Esophagus squamous epithelium (tissue), 5 donors: ENCODE data around the gene UNCX. TPM values are rescaled to one million over a fixed set of nuclear protein-coding genes. Genes with fewer than 3 reads are reported as not detected.
"Not testable (repeated sequence)": the region's sequence is repeated elsewhere in the genome, so short reads cannot be mapped to it uniquely, and the experiment has no call there.

ENCODE experiments used
- DNase-seq: peaks from one replicate; lab custom pipeline; 2025; lab: John Stamatoyannopoulos, UW
- H3K27ac ChIP-seq, 4 donors: fragments of 200-600 bp; sonication (generic); one replicate each; pipeline ENCODE4 v1.5.1; 2016 to 2019; ENCODE audit warnings: mild to moderate bottlenecking in 1 of 4
- H3K27me3 ChIP-seq, 4 donors: fragments of 200-600 bp; sonication (generic); 1 replicate in 3 of 4; 2 replicates in 1 of 4; pipeline versions ENCODE4 v1.5.1 to v1.6.0; 2017 to 2021; ENCODE audit warnings: antibody characterized with exemption in 1 of 4
- H3K36me3 ChIP-seq, 3 donors: fragments of 200-600 bp; sonication (generic); one replicate each; pipeline ENCODE4 v1.5.1; 2016 to 2019
- H3K4me1 ChIP-seq, 3 donors: fragments of 200-600 bp; sonication (generic); one replicate each; pipeline ENCODE4 v1.5.1; 2017 to 2019
- H3K4me3 ChIP-seq, 4 donors: fragments of 200-600 bp; sonication (generic); 1 replicate in 3 of 4; 2 replicates in 1 of 4; pipeline ENCODE4 v1.5.1; 2016 to 2019; ENCODE audit warnings: mild to moderate bottlenecking in 2 of 4, moderate library complexity in 1 of 4
- H3K9me3 ChIP-seq, 3 donors: fragments of 200-600 bp; sonication (generic); one replicate each; pipeline ENCODE4 v1.5.1; 2016 to 2019
- POLR2A ChIP-seq, 4 donors: fragments of 450-650 bp; IDR thresholded peaks; one replicate each; pipeline ENCODE4 v1.6.1; 2017; ENCODE audit warnings: antibody characterized with exemption in 4 of 4, mild to moderate bottlenecking in 4 of 4, moderate library complexity in 3 of 4
- WGBS, 2 donors: methylation state at CpG; one replicate each; pipeline ENCODE4 v1.1.5; 2018; 5-methylcytosine and 5-hydroxymethylcytosine counted together
- intact Hi-C: fragments of 100-400 bp; cut with DNase I; formaldehyde crosslinking; loops from one replicate; pipeline ENCODE4 v1.15.0; 2022
- total RNA-seq, 4 donors: library from RNA; depleted of rRNA; stranded (reverse); fragments of >200 nt; gene quantifications; one replicate each; pipeline ENCODE4 v1.1.0, GENCODE V29; 2016
- TF ChIP-seq, protein P1 (sequence below), 6 experiments: fragments of 450-650 bp in 4 of 6; fragments of 200-600 bp in 2 of 6; sonication (generic) in 2 of 6; IDR thresholded peaks; one replicate each; pipeline ENCODE4 v1.5.1; 2016 to 2019; ENCODE audit warnings: antibody characterized with exemption in 6 of 6, mild to moderate bottlenecking in 4 of 6, moderate library complexity in 4 of 6
- donor health status: DM: yes; HTN: yes; CAD: no.

Gene UNCX
- total RNA-seq, 4 donors from 2014 or later, result not detected

- 8 to 12% methylated on average over 17 of the region's 18 CpGs for WGBS, 2 donors
- peaks cover 0 to 16% (median 12%) of the 10 kb centered on the region in 3 donors for H3K4me1 ChIP-seq
- no peak overlapping the region for H3K27ac ChIP-seq
- no peaks in the 10 kb centered on the region for H3K9me3 ChIP-seq
- H3K36me3 ChIP-seq, result no peaks in the 10 kb centered on the region
- TF ChIP-seq POLR2A (IDR thresholded peaks at IDR 0.05), result no peak
- TF ChIP-seq, protein P1, sequence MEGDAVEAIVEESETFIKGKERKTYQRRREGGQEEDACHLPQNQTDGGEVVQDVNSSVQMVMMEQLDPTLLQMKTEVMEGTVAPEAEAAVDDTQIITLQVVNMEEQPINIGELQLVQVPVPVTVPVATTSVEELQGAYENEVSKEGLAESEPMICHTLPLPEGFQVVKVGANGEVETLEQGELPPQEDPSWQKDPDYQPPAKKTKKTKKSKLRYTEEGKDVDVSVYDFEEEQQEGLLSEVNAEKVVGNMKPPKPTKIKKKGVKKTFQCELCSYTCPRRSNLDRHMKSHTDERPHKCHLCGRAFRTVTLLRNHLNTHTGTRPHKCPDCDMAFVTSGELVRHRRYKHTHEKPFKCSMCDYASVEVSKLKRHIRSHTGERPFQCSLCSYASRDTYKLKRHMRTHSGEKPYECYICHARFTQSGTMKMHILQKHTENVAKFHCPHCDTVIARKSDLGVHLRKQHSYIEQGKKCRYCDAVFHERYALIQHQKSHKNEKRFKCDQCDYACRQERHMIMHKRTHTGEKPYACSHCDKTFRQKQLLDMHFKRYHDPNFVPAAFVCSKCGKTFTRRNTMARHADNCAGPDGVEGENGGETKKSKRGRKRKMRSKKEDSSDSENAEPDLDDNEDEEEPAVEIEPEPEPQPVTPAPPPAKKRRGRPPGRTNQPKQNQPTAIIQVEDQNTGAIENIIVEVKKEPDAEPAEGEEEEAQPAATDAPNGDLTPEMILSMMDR (IDR thresholded peaks at IDR 0.05), result no peak
- H3K4me3 ChIP-seq, result no peak overlapping the region
- DNase-seq, result no peak
- H3K27me3 ChIP-seq, result peaks cover 3 to 84% (median 19%) of the 10 kb centered on the region in 4 donors
- intact Hi-C loops, result no loop called here
Measured at GRCh38 chr7:1210321-1210978, 22.2 kb upstream of the UNCX start.

- no peak for DNase-seq
- Histone ChIP-seq H3K27ac (no peak overlapping the region), H3K27me3 (peaks cover 3 to 90% (median 19%) of the 10 kb centered on the region in 4 donors), H3K36me3 (no peaks in the 10 kb centered on the region), H3K9me3 (no peaks in the 10 kb centered on the region), H3K4me1 (peaks cover 0 to 16% (median 12%) of the 10 kb centered on the region in 3 donors), H3K4me3 (peak overlapping the region in 1 of 4 donors; percentile 26)
- WGBS, 2 donors, result 0 to 24% methylated on average over 1 to 13 of the region's 35 CpGs
- intact Hi-C loops, result no loop called here
- TF ChIP-seq, protein P1 (IDR thresholded peaks at IDR 0.05), result no peak
- no peak for TF ChIP-seq POLR2A (IDR thresholded peaks at IDR 0.05)
Measured at GRCh38 chr7:1210979-1211608, 21.6 kb upstream of the UNCX start.

- Histone ChIP-seq H3K36me3 (no peaks in the 10 kb centered on the region), H3K27ac (no peak overlapping the region), H3K4me1 (peaks cover 0 to 16% (median 12%) of the 10 kb centered on the region in 3 donors), H3K4me3 (no peak overlapping the region), H3K27me3 (peaks cover 3 to 96% (median 19%) of the 10 kb centered on the region in 4 donors), H3K9me3 (peaks cover 0 to 4% (median 0%) of the 10 kb centered on the region in 3 donors)
- 0 to 17% methylated on average over 1 of the region's 11 CpGs for WGBS, 2 donors
- DNase-seq, result no peak
- intact Hi-C loops, result no loop called here
- TF ChIP-seq POLR2A (IDR thresholded peaks at IDR 0.05), result no peak
- TF ChIP-seq, protein P1 (IDR thresholded peaks at IDR 0.05), result no peak
Measured at GRCh38 chr7:1211611-1212010, 21.1 kb upstream of the UNCX start.

DNA sequence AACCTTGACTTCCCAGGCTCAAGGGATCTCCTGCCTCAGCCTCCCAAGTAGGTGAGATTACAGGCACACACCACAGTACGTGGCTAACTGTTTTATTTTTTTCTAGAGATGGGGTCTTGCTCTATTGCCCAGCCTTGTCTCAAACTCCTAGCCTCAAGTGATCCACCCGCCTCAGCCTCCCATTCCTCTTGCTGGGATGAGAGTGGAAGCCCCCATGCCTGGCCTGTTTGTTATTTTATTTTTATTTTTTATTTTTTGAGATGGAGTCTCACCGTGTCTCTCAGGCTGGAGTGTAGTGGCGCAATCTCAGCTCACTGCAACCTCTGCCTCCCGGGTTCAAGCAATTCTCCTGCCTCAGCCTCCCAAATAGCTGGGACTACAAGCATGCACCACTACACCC, 20.6 kb upstream of the UNCX start:
- Histone ChIP-seq H3K4me1 (peaks cover 0 to 16% (median 12%) of the 10 kb centered on the region in 3 donors), H3K27me3 (peaks cover 3 to 100% (median 19%) of the 10 kb centered on the region in 4 donors)
- DNase-seq, intact Hi-C loops, H3K4me3 ChIP-seq, H3K36me3 ChIP-seq, H3K27ac ChIP-seq, H3K9me3 ChIP-seq: not testable (repeated sequence)
- 79 to 83% methylated on average over 5 of the region's 5 CpGs for WGBS, 2 donors

DNA sequence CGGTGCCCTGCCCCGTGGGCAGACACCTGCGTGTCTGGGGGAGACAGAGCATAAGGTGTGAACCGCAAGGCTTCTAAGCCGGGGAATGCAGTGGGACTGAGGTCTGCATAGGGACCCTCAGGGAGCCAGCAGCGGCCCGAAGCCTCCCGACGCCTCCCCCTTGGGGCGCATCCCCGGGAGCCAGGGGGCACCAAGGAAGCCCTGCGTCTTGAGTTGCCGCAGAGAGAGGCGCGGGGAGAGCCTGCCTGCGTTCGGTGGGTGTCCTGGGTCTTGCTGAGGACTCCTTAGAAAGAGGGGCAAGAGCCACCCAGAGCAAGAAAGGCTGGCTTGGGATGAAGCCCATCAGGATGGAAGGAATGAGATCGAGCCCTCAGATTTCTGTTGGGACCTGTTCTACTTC, 18.2 kb upstream of the UNCX start:
- H3K9me3 ChIP-seq, result peaks cover 0 to 6% (median 0%) of the 10 kb centered on the region in 3 donors
- no peak overlapping the region for H3K27ac ChIP-seq
- no peak for TF ChIP-seq POLR2A (IDR thresholded peaks at IDR 0.05)
- TF ChIP-seq, protein P1 (IDR thresholded peaks at IDR 0.05), result no peak
- intact Hi-C loops, result no loop called here
- no peaks in the 10 kb centered on the region for H3K36me3 ChIP-seq
- peaks cover 3 to 98% (median 16%) of the 10 kb centered on the region in 4 donors for H3K27me3 ChIP-seq
- WGBS, 2 donors, result 59 to 77% methylated on average over 4 to 6 of the region's 18 CpGs
- no peak for DNase-seq
- peaks cover 0 to 16% (median 12%) of the 10 kb centered on the region in 3 donors for H3K4me1 ChIP-seq
- H3K4me3 ChIP-seq, result no peak overlapping the region
